Measurements from ENCODE around the gene CCNY.

Gene CCNY

DNA sequence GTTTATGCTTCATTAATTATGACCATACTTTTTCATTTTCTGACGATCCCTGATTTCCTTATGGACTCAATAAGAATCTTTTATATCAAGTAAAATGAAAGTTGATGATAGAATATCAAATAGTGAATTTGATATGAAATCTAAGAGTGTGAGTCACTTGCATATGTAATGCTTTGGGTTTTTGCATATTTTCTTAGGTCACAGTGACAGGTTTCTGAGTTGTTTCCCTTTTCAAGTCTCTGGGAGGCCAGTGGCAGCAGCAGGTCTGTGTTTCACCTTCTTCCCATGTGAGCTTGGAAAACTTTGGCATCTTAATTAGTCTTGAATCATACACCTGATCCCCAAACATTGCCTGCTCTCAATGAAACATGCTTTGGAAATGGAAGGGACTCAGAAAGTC is 234.1 kb downstream of the CCNY start:
- ChIA-PET POLR2A (no interaction called here), CTCF (interaction anchor here (6.9 kb wide), 1 partner anchor 7 kb away, joined by 89 read pairs; no protein-coding TSS in a partner anchor)
- no peak overlapping the region for H3K4me3 ChIP-seq (ENCODE audit: low read depth, low read length)
- TF ChIP-seq CTCF (IDR thresholded peaks at IDR 0.05; ENCODE audit: insufficient read depth, low read length, missing control alignments) = no peak
- DNase-seq (ENCODE audit: low read depth, low spot score) = no peak

DNA sequence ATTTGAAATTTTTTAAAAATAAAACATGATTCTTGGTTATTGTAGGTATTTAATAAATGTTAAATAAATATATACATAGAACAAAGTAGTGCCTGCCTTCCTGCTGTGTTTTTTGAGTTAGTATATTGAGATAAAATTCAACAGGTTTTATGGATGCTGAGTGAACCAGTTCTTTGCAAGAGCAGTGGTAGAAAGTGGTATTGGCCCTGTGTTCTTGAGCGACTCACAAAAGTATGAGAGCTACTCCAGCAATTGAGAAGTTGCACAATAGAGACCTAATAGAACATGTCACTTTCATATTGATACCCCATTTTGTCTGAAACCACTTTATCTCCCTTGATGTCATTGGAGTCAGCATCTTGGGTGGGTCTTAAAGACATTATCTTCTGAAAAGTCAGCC is 236.3 kb downstream of the CCNY start:
- no peak overlapping the region for H3K4me3 ChIP-seq (ENCODE audit: low read depth, low read length)
- DNase-seq (ENCODE audit: low read depth, low spot score) = no peak
- CTCF ChIA-PET = interaction anchor here (1.1 to 6.9 kb wide), 2 partner anchors 9 to 1207 kb away, joined by 3 to 89 read pairs; no protein-coding TSS in a partner anchor
- TF ChIP-seq CTCF (IDR thresholded peaks at IDR 0.05; ENCODE audit: insufficient read depth, low read length, missing control alignments) = no peak
- POLR2A ChIA-PET = no interaction called here

DNA sequence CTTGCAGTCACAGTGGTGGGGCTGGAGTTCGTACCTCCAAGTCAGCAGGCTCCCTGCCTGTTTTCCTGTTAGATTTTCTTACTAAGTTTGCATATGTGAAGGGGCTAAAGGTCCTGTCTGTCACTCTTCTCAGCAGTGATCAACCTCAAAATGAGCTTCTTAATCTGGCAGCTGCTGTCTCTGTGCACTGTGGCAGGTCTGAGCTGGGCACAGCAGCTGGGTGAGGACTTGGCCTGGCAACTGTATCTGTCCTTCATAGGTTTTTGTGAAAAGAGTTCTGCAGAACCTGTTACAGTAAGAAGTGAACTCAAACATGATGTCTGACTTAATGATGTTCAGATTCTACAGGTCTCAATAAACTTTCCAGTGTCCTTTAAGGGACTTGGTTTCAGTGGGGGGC is 237.5 kb downstream of the CCNY start:
- ChIA-PET CTCF (interaction anchor here (1.3 to 6.9 kb wide), 3 partner anchors 10 to 178 kb away, joined by 3 to 89 read pairs (median 3); no protein-coding TSS in a partner anchor), POLR2A (no interaction called here)
- H3K4me3 ChIP-seq (ENCODE audit: low read depth, low read length) = no peak overlapping the region
- TF ChIP-seq CTCF (IDR thresholded peaks at IDR 0.05; ENCODE audit: insufficient read depth, low read length, missing control alignments) = no peak
- DNase-seq (ENCODE audit: low read depth, low spot score) = no peak

DNA sequence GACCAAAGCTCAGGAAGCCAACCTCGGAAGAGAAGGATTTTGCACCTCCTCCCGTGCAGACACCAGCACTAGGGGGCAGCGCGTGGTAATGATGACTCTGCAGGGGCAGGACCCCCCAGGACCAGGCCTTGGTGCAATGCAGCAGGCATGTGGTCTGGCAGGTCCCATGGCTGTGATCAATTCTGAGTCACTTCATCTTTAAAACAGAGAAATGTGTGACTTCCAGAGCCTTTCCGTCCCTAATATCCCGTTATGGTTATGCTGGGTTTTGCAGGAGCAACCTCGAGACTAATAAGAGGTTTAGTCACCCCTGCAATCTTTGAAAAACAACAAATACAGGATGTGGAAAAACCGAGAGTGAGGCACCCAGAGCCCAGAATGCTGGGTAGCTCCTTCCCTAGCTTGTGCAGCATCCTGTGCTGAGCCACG is 238.6 kb downstream of the CCNY start:
- H3K4me3 ChIP-seq (ENCODE audit: low read depth, low read length) = no peak overlapping the region
- POLR2A ChIA-PET = interaction anchor here (0.8 to 1.3 kb wide), 3 partner anchors 29 to 1305 kb away, joined by 3 to 4 read pairs (median 3); no protein-coding TSS in a partner anchor
- DNase-seq (ENCODE audit: low read depth, low spot score) = peak; percentile 86
- peak; percentile 57 for TF ChIP-seq CTCF (IDR thresholded peaks at IDR 0.05; ENCODE audit: insufficient read depth, low read length, missing control alignments)
- CTCF ChIA-PET = interaction anchor here (0.6 to 6.9 kb wide), 11 partner anchors 9 to 1305 kb away, joined by 3 to 89 read pairs (median 3); no protein-coding TSS in a partner anchor

GRCh38 chr10:35575640-35576039 is 239.3 kb downstream of the CCNY start:
- DNase-seq (ENCODE audit: low read depth, low spot score) = no peak
- TF ChIP-seq CTCF (IDR thresholded peaks at IDR 0.05; ENCODE audit: insufficient read depth, low read length, missing control alignments) = no peak
- no peak overlapping the region for H3K4me3 ChIP-seq (ENCODE audit: low read depth, low read length)
- ChIA-PET POLR2A (interaction anchor here (1.3 kb wide), 1 partner anchor 1305 kb away, joined by 4 read pairs; no protein-coding TSS in a partner anchor), CTCF (interaction anchor here (1.0 to 6.9 kb wide), 8 partner anchors 9 to 1305 kb away, joined by 3 to 89 read pairs (median 4); no protein-coding TSS in a partner anchor)

DNA sequence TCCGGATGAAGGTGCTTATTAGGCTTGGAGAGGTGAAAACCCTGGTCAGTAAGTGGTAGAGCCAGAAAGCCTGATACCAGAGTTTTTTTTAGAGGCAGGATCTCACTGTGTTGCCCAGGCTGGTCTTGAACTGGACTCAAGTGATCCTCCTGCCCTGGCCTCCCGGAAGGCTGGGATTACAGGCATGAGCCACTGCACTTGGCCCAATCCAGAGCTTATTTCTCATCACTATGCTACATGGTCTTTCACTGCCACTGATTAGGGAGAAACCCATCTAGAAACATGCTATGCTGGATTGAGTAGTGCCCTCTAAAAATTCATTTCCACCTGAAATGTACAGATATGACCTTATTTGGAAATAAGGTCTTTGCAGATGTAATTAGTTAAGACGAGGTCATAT is 240.4 kb downstream of the CCNY start:
- no peak overlapping the region for H3K4me3 ChIP-seq (ENCODE audit: low read depth, low read length)
- ChIA-PET CTCF (interaction anchor here (1.6 to 6.9 kb wide), 3 partner anchors 10 to 1304 kb away, joined by 5 to 89 read pairs (median 14); no protein-coding TSS in a partner anchor), POLR2A (interaction anchor here (0.7 kb wide), 1 partner anchor 1233 kb away, joined by 3 read pairs; no protein-coding TSS in a partner anchor)
- no peak for DNase-seq (ENCODE audit: low read depth, low spot score)
- TF ChIP-seq CTCF (IDR thresholded peaks at IDR 0.05; ENCODE audit: insufficient read depth, low read length, missing control alignments) = no peak
